Measurements from ENCODE around the gene MYCL.

The MYCL gene

GRCh38 chr1:39900662-39901463, 854 bp downstream of the MYCL start:
- Mint-ChIP-seq H3K27ac (no peak overlapping the region), H3K9me3 (no peaks in the 10 kb centered on the region), H3K4me3 (peak overlapping the region; percentile 67), H3K36me3 (no peaks in the 10 kb centered on the region), H3K4me1 (no peaks in the 10 kb centered on the region)
- no peak for ATAC-seq
- DNase-seq (ENCODE audit: low spot score in 2 of 2) = peak in 1 of 2 donors; percentile 5

GRCh38 chr1:39899611-39900538, 1.8 kb downstream of the MYCL start:
- no peak for DNase-seq (ENCODE audit: low spot score in 2 of 2)
- Mint-ChIP-seq H3K36me3 (no peaks in the 10 kb centered on the region), H3K9me3 (no peaks in the 10 kb centered on the region), H3K4me3 (peak overlapping the region; percentile 67), H3K27ac (no peak overlapping the region), H3K4me1 (no peaks in the 10 kb centered on the region)
- no peak for ATAC-seq

- no peak overlapping the region for H3K27ac Mint-ChIP-seq
- no peak for DNase-seq (ENCODE audit: low spot score in 2 of 2)
- no peak overlapping the region for H3K4me3 Mint-ChIP-seq
- H3K36me3 Mint-ChIP-seq = no peaks in the 10 kb centered on the region
- ATAC-seq = no peak
- H3K4me1 Mint-ChIP-seq = no peaks in the 10 kb centered on the region
- H3K9me3 Mint-ChIP-seq = no peaks in the 10 kb centered on the region
Observed at GRCh38 chr1:39898648-39899603, 2.8 kb downstream of the MYCL start.

- DNase-seq (ENCODE audit: low spot score in 2 of 2) (no peak), ATAC-seq (no peak)
- no peak overlapping the region for H3K4me3 Mint-ChIP-seq
- H3K27ac Mint-ChIP-seq = no peak overlapping the region
- H3K36me3 Mint-ChIP-seq = no peaks in the 10 kb centered on the region
- H3K9me3 Mint-ChIP-seq = no peaks in the 10 kb centered on the region
- H3K4me1 Mint-ChIP-seq = no peaks in the 10 kb centered on the region
Observed at GRCh38 chr1:39898191-39898590, 3.5 kb downstream of the MYCL start.

GRCh38 chr1:39896909-39897685, 4.6 kb downstream of the MYCL start:
- no peaks in the 10 kb centered on the region for H3K36me3 Mint-ChIP-seq
- ATAC-seq (no peak), DNase-seq (ENCODE audit: low spot score in 2 of 2) (no peak)
- no peak overlapping the region for H3K4me3 Mint-ChIP-seq
- no peaks in the 10 kb centered on the region for H3K9me3 Mint-ChIP-seq
- no peak overlapping the region for H3K27ac Mint-ChIP-seq
- no peaks in the 10 kb centered on the region for H3K4me1 Mint-ChIP-seq

GRCh38 chr1:39895731-39896480, 5.8 kb downstream of the MYCL start:
- Mint-ChIP-seq H3K9me3 (no peaks in the 10 kb centered on the region), H3K36me3 (no peaks in the 10 kb centered on the region), H3K4me3 (no peak overlapping the region), H3K4me1 (no peaks in the 10 kb centered on the region), H3K27ac (no peak overlapping the region)
- DNase-seq (ENCODE audit: low spot score in 2 of 2) (no peak), ATAC-seq (no peak)

GRCh38 chr1:39894884-39895495, 6.7 kb downstream of the MYCL start:
- Mint-ChIP-seq H3K4me3 (no peak overlapping the region), H3K9me3 (no peaks in the 10 kb centered on the region), H3K27ac (no peak overlapping the region), H3K4me1 (no peaks in the 10 kb centered on the region), H3K36me3 (no peaks in the 10 kb centered on the region)
- DNase-seq (ENCODE audit: low spot score in 2 of 2) = no peak
- no peak for ATAC-seq

GRCh38 chr1:39892601-39893595, 8.8 kb downstream of the MYCL start:
- H3K9me3 Mint-ChIP-seq = no peaks in the 10 kb centered on the region
- H3K4me3 Mint-ChIP-seq = no peak overlapping the region
- H3K36me3 Mint-ChIP-seq = no peaks in the 10 kb centered on the region
- H3K27ac Mint-ChIP-seq = no peak overlapping the region
- no peaks in the 10 kb centered on the region for H3K4me1 Mint-ChIP-seq
- ATAC-seq (no peak), DNase-seq (ENCODE audit: low spot score in 2 of 2) (no peak)

- H3K27ac Mint-ChIP-seq = no peak overlapping the region
- ATAC-seq = no peak
- no peaks in the 10 kb centered on the region for H3K36me3 Mint-ChIP-seq
- H3K4me3 Mint-ChIP-seq = no peak overlapping the region
- no peak for DNase-seq (ENCODE audit: low spot score in 2 of 2)
- no peaks in the 10 kb centered on the region for H3K4me1 Mint-ChIP-seq
- no peaks in the 10 kb centered on the region for H3K9me3 Mint-ChIP-seq
Observed at GRCh38 chr1:39890880-39891279, 10.8 kb downstream of the MYCL start.

GRCh38 chr1:39890273-39890672, 11.4 kb downstream of the MYCL start:
- no peaks in the 10 kb centered on the region for H3K4me1 Mint-ChIP-seq

GRCh38 chr1:39886757-39887231, 14.9 kb downstream of the MYCL start:
- Mint-ChIP-seq H3K36me3 (no peaks in the 10 kb centered on the region), H3K4me1 (peaks cover 11% of the 10 kb centered on the region), H3K27ac (no peak overlapping the region), H3K4me3 (no peak overlapping the region), H3K9me3 (no peaks in the 10 kb centered on the region)
- peak; percentile 57 for ATAC-seq
- DNase-seq (ENCODE audit: low spot score in 2 of 2) = no peak

More at GRCh38 chr1:39890273-39890672, 11.4 kb downstream of the MYCL start:
- ATAC-seq = no peak
- Mint-ChIP-seq H3K27ac (no peak overlapping the region), H3K4me3 (no peak overlapping the region), H3K36me3 (no peaks in the 10 kb centered on the region), H3K9me3 (no peaks in the 10 kb centered on the region)
- no peak for DNase-seq (ENCODE audit: low spot score in 2 of 2)

- Mint-ChIP-seq H3K9me3 (no peaks in the 10 kb centered on the region), H3K27ac (no peak overlapping the region), H3K4me1 (peaks cover 19% of the 10 kb centered on the region), H3K36me3 (peaks cover 5% of the 10 kb centered on the region), H3K4me3 (no peak overlapping the region)
- ATAC-seq = no peak
- DNase-seq (ENCODE audit: low spot score in 2 of 2) = no peak
Observed at GRCh38 chr1:39885516-39885915, 16.2 kb downstream of the MYCL start.

Data from stimulated activated effector memory CD8-positive, alpha-beta T cell treated with anti-CD3 and anti-CD28 coated beads, Interleukin-12 subunit alpha, Interleukin-12 subunit beta, amount 100 ng/mL, for 72 hours (primary cell).